GM12878 (cell line): Measurements from ENCODE around the gene WNT3A. TPM values are rescaled to one million over a fixed set of nuclear protein-coding genes. Genes with fewer than 3 reads are reported as not detected.
"Not testable (repeated sequence)": the region's sequence is repeated elsewhere in the genome, so short reads cannot be mapped to it uniquely, and the experiment has no call there.

ENCODE experiments used
- ATAC-seq: fragments of 200-7000 bp; cut with Tn5 transposase; 3 replicates; pipeline ENCODE4 v1.9.1; 2020; ENCODE audit warnings: mild to moderate bottlenecking, moderate library complexity
- BruUV-seq: library from RNA; stranded (reverse); fragments of 400-500 nt; replicated peaks from 2 replicates; lab custom pipeline; 2021; lab: Mats Ljungman, UMichigan
- CTCF ChIA-PET: fragments of 300-600 bp; sonication (Branson Sonifier 250); formaldehyde crosslinking; extraction: SDS; loops from one replicate; lab custom pipeline; 2021; ENCODE audit warnings: inconsistent platforms; lab: Yijun Ruan, JAX
- POLR2A ChIA-PET: fragments of 350-600 bp; formaldehyde crosslinking; extraction: SDS; loops from one replicate; lab custom pipeline; 2021; ENCODE audit warnings: inconsistent platforms; lab: Charles Lee
- RAD21 ChIA-PET: fragments of 300-600 bp; sonication (Branson Sonifier 250); formaldehyde crosslinking; loops from one replicate; lab custom pipeline; 2023; ENCODE audit warnings: antibody characterized with exemption; ENCODE audit not compliant: unreplicated experiment; lab: Charles Lee
- SMC1A ChIA-PET: fragments of 300-600 bp; sonication (Branson Sonifier 250); formaldehyde crosslinking; loops from one replicate; lab custom pipeline; 2023; ENCODE audit not compliant: unreplicated experiment, uncharacterized antibody; lab: Charles Lee
- DNase-seq: peaks from one replicate; pipeline ENCODE4 v3.0.0-alpha.2; 2011; ENCODE audit warnings: low read depth, low spot score
- FAIRE-seq: peaks from 3 replicates; lab custom pipeline; 2011; peaks lifted over from hg19 to GRCh38; lab: Jason Lieb, UNC
- H2AFZ ChIP-seq: 2 replicates; pipeline ENCODE4 v1.6.0; 2011; ENCODE audit warnings: low read depth, low read length, control low read depth; ENCODE audit not compliant: control insufficient read depth
- H3K27ac ChIP-seq: 2 replicates; pipeline ENCODE4 v1.5.1; 2011; ENCODE audit warnings: control low read depth; ENCODE audit not compliant: control insufficient read depth, insufficient read depth
- H3K27me3 ChIP-seq, 2 experiments: replicated peaks in 1 of 2; 2 replicates each; pipeline versions ENCODE4 v1.6.0 to v1.6.1; 2011; ENCODE audit warnings: low read length in 1 of 2; ENCODE audit not compliant: control insufficient read depth in 2 of 2, insufficient read depth in 2 of 2
- H3K36me3 ChIP-seq, 2 experiments: 2 replicates each; pipeline ENCODE4 v1.5.1; 2011; ENCODE audit warnings: low read length in 1 of 2; ENCODE audit not compliant: control insufficient read depth in 2 of 2, insufficient read depth in 2 of 2
- H3K4me1 ChIP-seq: 2 replicates; pipeline ENCODE4 v1.6.1; 2011; ENCODE audit warnings: mild to moderate bottlenecking, low read length, moderate library complexity, mixed read lengths; ENCODE audit not compliant: control insufficient read depth, insufficient read depth
- H3K4me2 ChIP-seq: 2 replicates; pipeline ENCODE4 v1.6.0; 2011; ENCODE audit warnings: control low read depth; ENCODE audit not compliant: control insufficient read depth, insufficient read depth
- H3K4me3 ChIP-seq: fragments of 200-600 bp; sonication (generic); 2 replicates; pipeline ENCODE4 v1.5.1; 2016
- H3K79me2 ChIP-seq: 2 replicates; pipeline ENCODE4 v1.6.0; 2011; ENCODE audit warnings: low read length; ENCODE audit not compliant: control insufficient read depth, insufficient read depth
- H3K9ac ChIP-seq: 2 replicates; pipeline ENCODE4 v1.8.0; 2011; ENCODE audit warnings: low read length, control low read depth, mixed read lengths; ENCODE audit not compliant: control insufficient read depth, insufficient read depth
- H3K9me3 ChIP-seq: replicated peaks from 3 replicates; pipeline ENCODE4 v1.5.1; 2011; ENCODE audit warnings: mild to moderate bottlenecking, low read length; ENCODE audit not compliant: control insufficient read depth, insufficient read depth
- H4K20me1 ChIP-seq: 2 replicates; pipeline ENCODE4 v1.6.0; 2011; ENCODE audit not compliant: control insufficient read depth, insufficient read depth
- CEBPB ChIP-seq, 2 experiments: fragments of 150-350 bp in 1 of 2; IDR thresholded peaks; 2 replicates each; pipeline ENCODE4 v1.6.1; 2012 to 2014; ENCODE audit warnings: low read depth in 2 of 2, low read length in 2 of 2, borderline replicate concordance in 1 of 2, inconsistent platforms in 1 of 2
- HDAC6 ChIP-seq: fragments of 200-600 bp; sonication (generic); IDR thresholded peaks from one replicate; pipeline ENCODE4 v1.8.0; 2017; ENCODE audit warnings: antibody characterized with exemption; ENCODE audit not compliant: unreplicated experiment
- WGBS: methylation state at CpG from one replicate; pipeline ENCODE4 v1.1.6; 2016; ENCODE audit warnings: low lambda C conversion rate; ENCODE audit not compliant: insufficient replicate concordance, insufficient coverage; ENCODE audit errors: missing lambda C conversion rate; 5-methylcytosine and 5-hydroxymethylcytosine counted together
- in situ Hi-C: fragments of 300-500 bp; cut with MboI; formaldehyde crosslinking; loops from 9 replicates; pipeline ENCODE4 v1.14.3; 2018; ENCODE audit warnings: mixed read lengths
- intact Hi-C: fragments of 100-400 bp; cut with micrococcal nuclease; formaldehyde crosslinking; loops from one replicate; pipeline ENCODE4 v1.14.2; 2022; ENCODE audit not compliant: unreplicated experiment
- polyA plus RNA-seq, 11 experiments: library from polyadenylated mRNA; depleted of rRNA in 4 of 11; unstranded in 6 of 11; stranded (reverse) in 5 of 11; fragments of >200 nt; fragmentation: Nextera tagmentation in 4 of 11; fragmentation: Illumina TruSeq in 1 of 11; extraction: Ambion mirVana in 4 of 11; extraction: Trizol in 1 of 11; gene quantifications; 1 replicate in 1 of 11; 2 replicates in 10 of 11; pipeline versions ENCODE4 v1.2.1 to v1.2.3, GENCODE V29; 2011 to 2016; ENCODE audit warnings: inconsistent platforms in 2 of 11, missing spikeins in 2 of 11, low read depth in 1 of 11
- total RNA-seq, 4 experiments: library from RNA; depleted of rRNA in 3 of 4; stranded (reverse); fragments of >200 nt in 3 of 4; fragmentation: Illumina TruSeq in 1 of 4; extraction: Trizol in 1 of 4; gene quantifications; 2 replicates each; pipeline versions ENCODE4 v1.2.1 to v1.2.3, GENCODE V29; 2013 to 2021

Gene WNT3A
- total and polyA plus RNA-seq, 10 of the 15 experiments (the other 5 are each of a cell fraction or from before 2014, with no cell fraction given): 0.16 TPM; not detected in 9

GRCh38 chr1:227975583-227976283 is 31.1 kb upstream of the WNT3A start:
- ATAC-seq, H3K27ac ChIP-seq, FAIRE-seq, H2AFZ ChIP-seq, H3K36me3 ChIP-seq, RAD21 ChIA-PET, CTCF ChIA-PET, SMC1A ChIA-PET, BruUV-seq, H3K9me3 ChIP-seq, H3K79me2 ChIP-seq, intact Hi-C loops, H3K4me2 ChIP-seq, in situ Hi-C loops, H4K20me1 ChIP-seq, POLR2A ChIA-PET, H3K27me3 ChIP-seq, H3K4me3 ChIP-seq, H3K9ac ChIP-seq, DNase-seq, H3K4me1 ChIP-seq: not testable (repeated sequence)
- 38% methylated on average over 14 of the region's 21 CpGs for WGBS

- CTCF ChIA-PET: no interaction called here
- RAD21 ChIA-PET: no interaction called here
- POLR2A ChIA-PET: no interaction called here
- no peak for ATAC-seq
- TF ChIP-seq HDAC6: no peak
- TF ChIP-seq CEBPB (IDR thresholded peaks at IDR 0.05; ENCODE audit: borderline replicate concordance in 1 of 2, low read depth in 2 of 2, low read length in 2 of 2): no peak
- TF ChIP-seq, all 136 proteins: peak for 0
- FAIRE-seq: no peak
- in situ Hi-C loops: no loop called here
- H3K9me3 ChIP-seq: no peaks in the 10 kb centered on the region
- no peaks in the 10 kb centered on the region for H3K27me3 ChIP-seq
- no peaks in the 10 kb centered on the region for H3K36me3 ChIP-seq
- SMC1A ChIA-PET: no interaction called here
- intact Hi-C loops: no loop called here
- no peaks in the 10 kb centered on the region for H4K20me1 ChIP-seq
- no peak overlapping the region for H3K9ac ChIP-seq
- H3K4me1 ChIP-seq: no peaks in the 10 kb centered on the region
- BruUV-seq: no TSS peak
- no peak overlapping the region for H2AFZ ChIP-seq
- H3K4me3 ChIP-seq: no peak overlapping the region
- WGBS: 87% methylated on average over 2 of the region's 2 CpGs
- no peak overlapping the region for H3K4me2 ChIP-seq
- no peaks in the 10 kb centered on the region for H3K79me2 ChIP-seq
- DNase-seq: no peak
- no peak overlapping the region for H3K27ac ChIP-seq
These were observed 19.6 kb upstream of the WNT3A start for GRCh38 chr1:227987181-227987580.
